OCI-LY7 (cell line): ENCODE measurements around the gene OR10A6.

ENCODE experiments used
- CTCF ChIP-seq: fragments of 200-600 bp; sonication (generic); conservative IDR thresholded peaks from 2 replicates; pipeline ENCODE4 v1.5.1; 2014; ENCODE audit warnings: mild to moderate bottlenecking, antibody characterized with exemption, low read length, moderate library complexity, mixed read lengths
- EZH2phosphoT487 ChIP-seq: fragments of 200-600 bp; sonication (generic); IDR thresholded peaks from 2 replicates; pipeline ENCODE4 v1.6.1; 2018; ENCODE audit warnings: low read depth, borderline replicate concordance, mild to moderate bottlenecking, mixed run types, antibody characterized with exemption, low read length, moderate library complexity, mixed read lengths

- TF ChIP-seq EZH2phosphoT487 (no peak), CTCF (no peak)
Measured at GRCh38 chr11:7890417-7891172, 40.5 kb downstream of the OR10A6 start.
